HFFc6 (cell line): ENCODE measurements around the gene EPG5. TPM values are rescaled to one million over a fixed set of nuclear protein-coding genes. Genes with fewer than 3 reads are reported as not detected.

Experiments
- DNase-seq: peaks from one replicate; pipeline ENCODE4 v3.0.0-alpha.2; 2018
- H3K27ac Mint-ChIP-seq: 2 replicates; pipeline ENCODE4 v1.8.0; 2020; ENCODE audit warnings: mild to moderate bottlenecking, mixed read lengths
- H3K27me3 Mint-ChIP-seq: 2 replicates; pipeline ENCODE4 v1.8.0; 2021; ENCODE audit warnings: mild to moderate bottlenecking, moderate library complexity, mixed read lengths; ENCODE audit not compliant: insufficient read depth
- H3K36me3 Mint-ChIP-seq: 2 replicates; pipeline ENCODE4 v1.8.0; 2021; ENCODE audit warnings: low read depth, mixed read lengths
- H3K4me1 Mint-ChIP-seq: 2 replicates; pipeline ENCODE4 v1.8.0; 2020; ENCODE audit warnings: low read depth, mixed read lengths
- H3K4me3 Mint-ChIP-seq: 2 replicates; pipeline ENCODE4 v1.8.0; 2020; ENCODE audit warnings: mild to moderate bottlenecking, moderate library complexity, mixed read lengths
- H3K9me3 Mint-ChIP-seq: 2 replicates; pipeline ENCODE4 v1.8.0; 2020; ENCODE audit warnings: mild to moderate bottlenecking, mixed read lengths
- CTCF ChIP-seq: fragments of 200-600 bp; sonication (generic); IDR thresholded peaks from 2 replicates; pipeline ENCODE4 v1.5.0; 2021; ENCODE audit warnings: antibody characterized with exemption, mild to moderate bottlenecking
- total RNA-seq, 6 experiments: library from RNA; stranded (reverse); fragmentation: NEBNext Ultra II Directional; extraction: Animal tissue kit (Norgen Biotek cat#: 25700); gene quantifications; 2 replicates in 1 of 6; 3 replicates in 5 of 6; pipeline ENCODE4 v1.2.3, GENCODE V29; 2021

The EPG5 gene
- total RNA-seq, 6 experiments from 2014 or later = 36.8 to 63.6 (median 44.5) TPM

- no peak overlapping the region for H3K27ac Mint-ChIP-seq
- H3K4me1 Mint-ChIP-seq = no peaks in the 10 kb centered on the region; the same call in 1 of the 2 replicates
- H3K9me3 Mint-ChIP-seq = no peaks in the 10 kb centered on the region
- TF ChIP-seq CTCF = no peak
- H3K36me3 Mint-ChIP-seq = peaks cover 43% of the 10 kb centered on the region
- H3K27me3 Mint-ChIP-seq = no peaks in the 10 kb centered on the region; the same call in 1 of the 2 replicates
- H3K4me3 Mint-ChIP-seq = no peak overlapping the region
- DNase-seq = no peak
These were observed 70.1 kb downstream of the EPG5 start for GRCh38 chr18:45896991-45897390.

- H3K4me3 Mint-ChIP-seq = no peak overlapping the region
- no peak for TF ChIP-seq CTCF
- DNase-seq = no peak
- H3K36me3 Mint-ChIP-seq = peaks cover 38% of the 10 kb centered on the region
- no peaks in the 10 kb centered on the region; the same call in 1 of the 2 replicates for H3K4me1 Mint-ChIP-seq
- no peaks in the 10 kb centered on the region; the same call in 1 of the 2 replicates for H3K27me3 Mint-ChIP-seq
- no peak overlapping the region for H3K27ac Mint-ChIP-seq
- H3K9me3 Mint-ChIP-seq = no peaks in the 10 kb centered on the region
These were observed 70.7 kb downstream of the EPG5 start for GRCh38 chr18:45896452-45896851.

GRCh38 chr18:45895339-45895738 lies 71.8 kb downstream of the EPG5 start:
- H3K9me3 Mint-ChIP-seq = no peaks in the 10 kb centered on the region
- TF ChIP-seq CTCF = no peak

GRCh38 chr18:45894818-45895217 lies 72.3 kb downstream of the EPG5 start:
- H3K9me3 Mint-ChIP-seq = no peaks in the 10 kb centered on the region
- peaks cover 27% of the 10 kb centered on the region for H3K36me3 Mint-ChIP-seq
- H3K4me1 Mint-ChIP-seq = no peaks in the 10 kb centered on the region; the same call in 1 of the 2 replicates
- no peak overlapping the region for H3K27ac Mint-ChIP-seq
- no peak for DNase-seq
- H3K27me3 Mint-ChIP-seq = no peaks in the 10 kb centered on the region; the same call in 1 of the 2 replicates
- TF ChIP-seq CTCF = no peak
- no peak overlapping the region for H3K4me3 Mint-ChIP-seq

More at GRCh38 chr18:45895339-45895738, 71.8 kb downstream of the EPG5 start:
- Mint-ChIP-seq H3K4me3 (no peak overlapping the region), H3K27ac (no peak overlapping the region), H3K4me1 (no peaks in the 10 kb centered on the region; the same call in 1 of the 2 replicates), H3K36me3 (peaks cover 28% of the 10 kb centered on the region), H3K27me3 (no peaks in the 10 kb centered on the region; the same call in 1 of the 2 replicates)
- no peak for DNase-seq

GRCh38 chr18:45891806-45892205 lies 75.3 kb downstream of the EPG5 start:
- no peak overlapping the region for H3K4me3 Mint-ChIP-seq
- no peak for DNase-seq
- no peak for TF ChIP-seq CTCF
- peaks cover 23% of the 10 kb centered on the region for H3K36me3 Mint-ChIP-seq
- no peak overlapping the region for H3K27ac Mint-ChIP-seq
- no peaks in the 10 kb centered on the region for H3K27me3 Mint-ChIP-seq
- no peaks in the 10 kb centered on the region; the same call in 1 of the 2 replicates for H3K4me1 Mint-ChIP-seq
- no peaks in the 10 kb centered on the region for H3K9me3 Mint-ChIP-seq
